HCEC 1CT (cell line): ENCODE results near the gene CTNND2.
"Not testable (repeated sequence)": the region's sequence is repeated elsewhere in the genome, so short reads cannot be mapped to it uniquely, and the experiment has no call there.

Source experiments
- DNase-seq: peaks from one replicate; pipeline ENCODE4 v3.0.0-alpha.2; 2017

The CTNND2 gene

DNA sequence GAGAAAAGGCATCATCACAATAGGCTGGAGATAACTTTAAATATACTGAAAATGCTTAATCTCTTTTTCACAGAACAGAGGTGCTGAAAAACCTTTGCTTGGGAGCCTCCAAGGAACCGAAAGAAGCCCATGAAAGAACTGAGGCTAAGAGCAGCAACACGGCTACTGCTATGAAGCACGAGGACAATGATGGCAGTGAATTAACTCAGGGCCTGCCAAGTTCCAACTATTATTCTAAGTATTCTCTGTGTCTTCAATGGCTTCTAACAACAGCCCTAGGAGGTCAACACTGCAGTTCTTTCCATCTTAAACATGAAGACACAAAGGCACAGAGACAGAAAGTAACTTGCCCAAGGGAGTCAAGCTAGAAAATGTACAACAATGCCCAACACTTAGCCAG is 850.2 kb downstream of the CTNND2 start:
- no peak for DNase-seq

DNA sequence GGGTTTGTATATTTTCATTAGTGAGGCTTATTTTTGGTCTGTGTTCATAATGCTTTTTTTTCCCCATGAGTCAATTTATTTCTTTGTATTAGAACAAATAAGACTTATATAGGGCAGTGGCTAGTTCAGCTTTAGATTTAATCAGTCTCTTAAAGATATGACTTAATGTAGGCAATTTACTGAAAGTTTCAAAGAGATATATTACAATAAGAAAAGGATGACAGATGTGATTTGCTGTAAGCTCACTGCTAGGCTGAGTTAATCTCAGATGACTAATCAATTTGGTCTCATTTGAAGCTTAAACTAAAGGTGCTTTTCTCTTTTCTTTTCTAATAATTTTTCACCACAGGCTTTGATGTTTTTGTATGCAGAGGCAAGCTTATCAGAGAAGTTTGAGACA is 851.4 kb downstream of the CTNND2 start:
- no peak for DNase-seq

DNA sequence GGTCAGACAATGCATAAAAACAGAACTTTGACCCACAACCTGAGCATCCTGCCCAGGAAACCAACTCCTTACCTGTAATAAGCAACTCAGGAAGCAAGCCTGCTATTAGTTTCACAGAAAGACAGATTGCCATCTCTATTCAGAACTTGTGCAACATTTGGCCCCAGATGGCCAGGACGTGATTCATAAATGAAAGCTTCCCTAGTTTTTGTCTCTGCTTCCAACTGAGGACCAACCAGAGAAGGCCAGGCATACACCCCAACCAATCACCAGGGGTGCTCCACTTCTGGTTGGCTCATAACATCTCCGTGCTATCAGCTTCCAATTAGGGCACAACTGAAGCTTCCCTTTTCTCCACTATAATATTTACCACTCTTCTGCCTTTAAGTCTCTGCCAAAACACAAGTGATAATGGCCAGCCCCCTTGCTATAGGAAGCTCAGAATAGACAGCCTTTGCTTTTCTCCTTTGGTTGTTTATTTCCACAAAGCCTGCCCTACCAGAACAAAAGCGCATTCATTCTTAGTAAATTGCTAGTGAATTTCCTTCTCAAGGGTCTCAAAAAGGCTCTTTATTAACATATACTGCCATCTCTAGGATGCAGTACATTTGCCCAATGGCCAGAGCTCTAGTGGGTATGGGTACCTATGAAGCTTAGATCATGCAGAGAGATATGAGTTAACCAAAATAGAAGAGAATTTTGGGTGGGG is 853.5 kb downstream of the CTNND2 start:
- peak; percentile 16 for DNase-seq

GRCh38 chr5:11048760-11049159 is 855.5 kb downstream of the CTNND2 start:
- DNase-seq: no peak

DNA sequence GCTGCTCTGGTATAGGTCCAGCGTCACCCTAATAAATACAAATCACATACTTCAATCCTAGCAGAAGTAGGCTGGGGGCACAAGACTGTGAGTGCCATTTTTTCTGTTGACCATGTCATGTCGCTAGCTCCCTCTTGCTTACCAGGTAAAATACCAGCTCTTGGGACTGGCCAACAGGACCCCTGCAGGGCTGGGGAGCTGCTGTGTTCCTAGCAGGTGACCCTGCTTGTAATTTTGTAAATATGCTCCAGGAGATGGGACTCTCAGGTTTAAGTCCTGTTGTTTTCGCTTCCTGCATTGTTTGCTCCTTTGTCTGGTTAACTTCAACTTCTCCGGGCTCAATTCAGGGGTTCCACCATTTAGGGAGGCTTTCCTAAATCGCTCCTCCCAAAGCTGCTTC is 856.6 kb downstream of the CTNND2 start:
- no peak for DNase-seq

DNA sequence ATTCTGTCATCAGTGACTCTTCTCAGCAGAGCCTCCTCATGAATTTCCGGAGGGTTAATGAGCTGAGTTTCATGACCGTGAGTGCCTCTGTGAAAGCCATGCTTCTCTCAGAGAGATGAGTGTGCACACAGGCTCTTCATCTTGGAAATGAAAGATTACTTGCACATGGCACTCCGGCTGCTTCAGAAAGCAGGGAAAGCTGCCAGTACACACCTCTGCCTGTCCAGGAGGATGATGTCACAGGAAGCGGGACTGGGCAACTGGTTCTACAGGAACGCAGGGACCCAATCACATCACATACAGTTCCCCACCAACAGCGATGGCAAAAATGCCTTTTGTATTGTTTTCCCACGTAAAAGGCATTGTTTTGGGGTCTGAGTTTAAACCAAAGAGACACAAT is 857.2 kb downstream of the CTNND2 start:
- DNase-seq: no peak

GRCh38 chr5:11046160-11046559 is 858.1 kb downstream of the CTNND2 start:
- DNase-seq: peak; percentile 2

- DNase-seq: no peak
These were observed 858.8 kb downstream of the CTNND2 start for GRCh38 chr5:11045411-11045810.

DNA sequence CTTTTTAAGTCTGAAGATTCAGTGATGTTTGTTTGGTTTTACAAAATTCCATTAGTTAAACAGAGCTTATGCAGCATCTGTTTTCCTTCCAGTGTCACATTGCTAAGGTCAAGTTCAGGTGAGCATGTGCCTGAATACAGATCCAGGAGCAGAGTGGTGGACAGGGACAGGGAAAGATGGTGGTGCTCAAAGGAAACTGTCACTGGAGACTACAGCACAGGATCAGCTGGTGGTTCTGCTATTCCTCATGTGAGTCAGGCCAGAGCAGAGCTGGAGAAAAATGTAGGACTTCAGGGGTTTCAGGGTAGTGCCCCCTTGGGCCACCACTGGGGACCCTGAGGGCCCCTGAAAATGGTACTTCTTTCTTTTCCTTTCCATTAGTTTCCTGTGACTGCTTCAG is 859.7 kb downstream of the CTNND2 start:
- DNase-seq: no peak

- DNase-seq: no peak
These were observed 860.4 kb downstream of the CTNND2 start for GRCh38 chr5:11043881-11044280.

- no peak for DNase-seq
These were observed 863.9 kb downstream of the CTNND2 start for GRCh38 chr5:11040345-11040744.

DNA sequence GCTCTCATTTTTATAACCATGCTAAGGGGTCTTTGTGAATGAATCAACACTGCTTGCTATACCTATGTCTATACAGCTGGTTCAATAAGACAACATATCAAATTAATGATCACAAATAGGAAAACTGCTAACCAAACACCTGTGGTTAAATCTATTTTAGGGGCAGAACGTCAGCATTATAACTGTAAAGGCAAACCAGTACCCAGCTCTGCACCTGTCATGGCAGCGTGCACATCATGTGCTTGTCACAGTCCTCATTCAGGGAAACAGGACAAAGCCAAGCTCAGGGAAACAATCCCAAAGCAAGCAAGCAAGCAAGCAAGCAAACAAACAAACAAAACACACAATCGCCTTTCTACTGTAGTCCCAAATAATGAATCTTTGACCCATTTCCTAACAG is 865.5 kb downstream of the CTNND2 start:
- DNase-seq: no peak

DNA sequence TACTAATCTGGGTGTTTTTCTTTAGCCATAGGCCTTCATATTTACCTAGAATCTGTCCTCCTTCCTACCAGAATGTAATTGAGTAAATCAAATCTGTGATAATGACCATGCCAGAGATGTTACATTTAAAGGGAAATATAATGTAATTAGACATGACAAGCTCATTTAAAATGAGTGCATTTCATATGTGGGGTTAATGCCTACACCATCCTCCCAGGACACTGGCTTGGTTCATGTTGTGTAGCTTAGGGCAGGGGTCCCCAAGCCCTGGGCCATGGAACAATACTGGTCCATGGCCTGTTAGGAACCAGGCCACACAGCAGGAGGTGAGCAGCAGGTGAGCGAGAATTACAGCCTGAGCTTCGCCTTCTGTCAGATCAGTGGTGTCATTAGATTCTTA is 866.3 kb downstream of the CTNND2 start:
- DNase-seq: no peak

DNA sequence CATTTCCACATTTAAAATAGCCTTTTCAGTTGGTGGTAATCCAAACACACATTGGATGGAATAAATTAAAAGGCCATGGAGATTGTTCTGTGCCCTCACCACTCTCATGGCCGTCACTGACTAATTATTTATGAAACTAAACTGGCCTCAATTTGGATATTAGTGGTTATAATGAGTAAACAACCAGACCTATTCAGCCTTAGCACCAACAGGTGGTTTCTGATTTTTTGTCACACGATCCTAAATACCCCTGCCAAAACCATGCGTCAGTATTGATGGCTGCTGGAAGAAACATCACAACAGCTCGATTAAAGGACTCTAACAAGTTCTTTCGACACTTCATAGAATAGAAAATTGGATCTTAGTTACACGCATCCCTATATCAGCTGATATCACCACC is 867.2 kb downstream of the CTNND2 start:
- no peak for DNase-seq

DNA sequence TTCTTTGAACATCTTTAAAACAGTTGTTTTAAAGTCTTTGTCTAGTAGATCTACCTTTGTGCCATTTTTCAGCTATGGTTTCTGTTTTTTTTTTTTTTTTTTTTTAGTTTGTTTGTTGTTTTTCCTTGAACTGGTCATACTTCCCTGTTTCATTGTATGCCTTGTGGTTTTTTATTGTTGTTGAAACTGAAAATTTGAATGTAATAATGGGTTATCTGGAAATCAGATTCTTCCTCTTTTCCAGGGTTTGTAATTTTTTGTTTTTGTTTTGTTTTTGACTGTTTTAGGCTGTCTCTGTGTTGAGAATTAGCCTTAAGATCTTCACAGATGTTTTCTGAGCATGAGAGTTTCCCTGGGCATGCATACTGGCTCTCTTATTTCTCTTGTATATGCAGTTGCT is 873.6 kb downstream of the CTNND2 start:
- no peak for DNase-seq

DNA sequence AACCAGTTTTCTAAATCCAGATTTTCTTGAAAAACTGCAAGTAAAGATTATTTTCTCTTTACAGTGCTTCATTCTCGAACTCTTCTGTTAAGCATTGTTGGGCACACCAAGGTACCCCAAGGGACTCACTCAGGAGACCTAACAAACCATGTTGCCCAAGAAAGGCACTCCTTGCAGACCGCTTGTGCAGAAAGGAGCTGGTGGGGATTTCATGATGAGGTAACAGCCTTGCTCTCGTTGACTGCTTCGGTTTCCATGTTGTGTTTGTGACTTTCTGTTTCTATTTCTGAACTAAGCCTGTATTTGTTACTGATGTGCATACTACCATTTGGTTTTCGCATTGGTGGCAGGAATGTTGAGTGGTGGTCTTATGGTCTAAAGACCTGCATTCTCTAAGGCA is 876.6 kb downstream of the CTNND2 start:
- no peak for DNase-seq

DNA sequence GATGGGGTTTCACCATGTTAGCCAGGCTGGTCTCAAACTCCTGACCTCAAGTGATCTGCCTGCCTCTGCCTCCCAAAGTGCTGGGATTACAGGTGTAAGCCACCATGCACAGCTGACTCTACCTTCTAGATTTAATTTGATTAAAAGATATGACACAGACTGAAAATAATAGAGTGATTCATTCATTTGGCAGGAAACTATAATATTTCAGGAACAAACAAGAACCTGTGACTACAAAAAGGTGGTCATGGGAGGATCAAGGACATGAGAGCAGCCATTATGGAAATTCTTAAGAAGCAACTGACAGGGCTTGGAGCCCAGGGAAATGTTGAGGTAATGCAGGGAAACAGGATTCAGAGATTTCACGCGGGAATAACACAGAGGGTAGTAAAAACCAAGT is 877.7 kb downstream of the CTNND2 start:
- DNase-seq: no peak

DNA sequence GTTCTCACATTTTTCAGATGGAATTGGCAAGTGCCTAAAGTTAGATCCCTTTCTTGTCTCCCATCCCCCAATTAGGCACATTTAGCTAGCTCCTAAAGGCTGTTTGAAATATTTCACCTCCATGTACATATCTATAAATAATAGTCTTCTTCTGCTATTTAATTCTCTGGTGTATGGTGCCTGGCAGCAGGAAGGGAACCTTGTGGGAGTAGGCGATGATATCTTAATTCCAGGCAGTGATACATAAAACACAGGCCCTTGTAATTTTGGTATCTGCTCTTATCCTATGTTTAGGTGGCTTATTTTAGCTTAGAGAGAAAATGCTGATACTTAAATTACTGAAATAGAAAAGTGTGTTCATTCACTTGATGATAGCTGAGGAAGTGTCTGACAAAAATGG is 880.3 kb downstream of the CTNND2 start:
- DNase-seq: no peak

DNA sequence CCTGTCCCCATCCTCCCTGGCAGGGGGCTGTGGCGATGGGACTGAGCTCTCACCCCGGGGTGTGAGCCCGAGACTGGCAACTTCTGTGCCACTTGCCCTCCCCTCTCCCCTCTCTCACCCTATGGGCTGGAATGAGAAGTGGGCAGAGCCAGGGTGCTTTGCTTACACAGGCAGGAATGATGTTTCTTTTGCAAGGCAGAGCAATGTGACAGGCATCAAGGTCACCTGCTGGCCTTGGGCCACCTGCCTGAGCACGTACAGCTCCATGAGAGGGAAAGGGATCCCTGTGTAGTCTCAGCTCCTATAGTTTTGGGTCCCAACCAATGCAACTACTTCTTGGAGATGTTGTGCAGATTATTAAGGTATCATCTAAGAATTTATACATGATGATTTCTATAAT is 890.5 kb downstream of the CTNND2 start:
- DNase-seq: no peak

- no peak for DNase-seq
These were observed 892.0 kb downstream of the CTNND2 start for GRCh38 chr5:11012295-11012694.

GRCh38 chr5:11010429-11011210 is 893.6 kb downstream of the CTNND2 start:
- no peak for DNase-seq

DNA sequence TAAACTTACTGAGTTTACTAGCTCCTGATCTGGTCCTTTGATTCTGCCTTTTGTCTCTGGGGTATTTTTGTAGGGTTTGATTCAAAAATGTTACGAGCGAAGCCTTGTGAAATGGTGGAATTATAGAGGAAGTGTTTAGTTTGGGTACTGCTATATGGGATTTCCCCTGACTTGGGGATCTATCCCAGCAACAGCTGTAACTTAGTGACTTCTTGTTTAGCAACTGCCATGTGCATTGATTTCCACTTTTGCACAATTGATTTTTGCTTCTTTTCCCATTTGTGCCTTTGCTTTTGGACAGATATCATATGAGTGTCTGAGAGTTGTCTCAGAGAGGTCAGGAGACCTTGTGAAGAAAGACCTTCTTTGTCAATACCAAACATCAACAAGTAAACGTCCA is 894.7 kb downstream of the CTNND2 start:
- no peak for DNase-seq

- no peak for DNase-seq
These were observed 896.9 kb downstream of the CTNND2 start for GRCh38 chr5:11007269-11007870.

DNA sequence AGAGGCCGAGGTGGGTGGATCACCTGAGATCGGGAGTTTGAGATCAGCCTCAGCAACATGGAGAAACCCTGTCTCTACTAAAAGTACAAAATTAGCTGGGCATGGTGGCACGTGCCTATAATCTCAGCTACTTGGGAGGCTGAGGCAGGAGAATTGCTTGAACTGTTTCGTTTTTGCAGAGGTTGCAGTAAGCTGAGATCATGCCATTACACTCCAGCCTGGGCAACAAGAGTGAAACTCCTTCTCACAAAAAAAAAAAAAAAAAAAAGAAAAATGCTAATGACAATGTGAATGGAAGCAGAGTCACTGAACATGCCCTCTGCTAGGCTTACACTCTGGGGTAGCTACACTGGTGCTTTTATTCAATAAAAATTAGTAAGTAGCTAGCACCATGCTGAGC is 899.7 kb downstream of the CTNND2 start:
- DNase-seq: not testable (repeated sequence)
